NCI-H510A treated with DMSO at 0.1 percent for 48 hours (cell line): Measurements from ENCODE around the gene SRGAP3.

Experiments
- DNase-seq: peaks from one replicate; lab custom pipeline; 2025; lab: John Stamatoyannopoulos, UW

Gene SRGAP3

DNA sequence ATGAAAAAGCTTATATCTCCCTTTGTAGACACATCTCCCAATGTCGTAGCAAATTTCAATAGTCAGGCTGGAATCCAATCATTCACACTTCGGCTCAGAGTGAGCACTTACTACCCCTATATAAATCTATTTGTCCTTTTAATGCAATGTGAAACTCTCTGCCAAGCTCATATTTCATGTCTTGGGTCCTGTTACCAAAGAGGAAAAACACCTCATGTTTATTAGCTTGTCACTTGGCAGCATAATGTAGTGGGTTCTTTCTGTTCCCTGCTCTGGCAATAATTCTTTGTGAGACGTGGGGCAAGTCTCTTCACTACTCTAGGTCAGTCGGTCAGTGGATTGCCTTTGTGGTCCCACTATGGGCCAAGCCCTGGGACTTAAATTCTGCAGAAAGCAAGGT is 107.1 kb downstream of the SRGAP3 start:
- DNase-seq: peak; percentile 45

DNA sequence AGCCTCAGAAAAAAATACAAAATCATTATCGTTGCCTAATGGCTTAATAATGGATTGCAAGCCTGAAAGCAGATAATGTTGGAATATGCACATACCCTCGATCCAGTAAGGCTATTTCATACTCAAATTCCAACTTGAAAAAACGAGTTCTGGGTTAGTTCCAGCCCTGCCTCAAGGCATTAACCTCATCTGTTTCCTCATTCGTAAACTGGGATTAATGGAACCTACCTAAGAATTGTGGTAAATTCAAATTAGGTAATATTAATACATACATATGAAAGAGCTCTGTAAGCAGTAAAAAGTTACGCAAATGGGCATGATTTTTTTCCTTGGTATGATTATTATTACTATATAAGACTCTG is 107.5 kb downstream of the SRGAP3 start:
- no peak for DNase-seq

DNA sequence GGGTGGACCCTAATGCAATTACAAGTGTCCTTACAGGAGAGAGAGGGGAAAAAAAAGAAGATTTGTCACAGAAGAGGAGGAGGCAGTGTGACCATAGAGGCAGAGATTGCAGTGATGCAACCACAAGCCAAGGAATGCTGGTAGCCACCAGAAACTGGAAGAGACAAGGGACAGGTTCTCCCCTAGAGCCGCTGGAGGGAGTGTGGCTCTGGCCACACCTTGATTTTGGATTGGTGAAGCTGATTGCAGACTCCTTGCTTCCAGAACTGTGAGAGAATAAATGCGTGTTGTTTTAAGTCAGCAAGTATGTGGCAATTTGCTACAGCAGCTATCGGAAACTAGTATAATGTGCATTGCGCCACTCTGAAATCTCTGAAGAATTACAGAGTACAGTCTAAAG is 110.1 kb downstream of the SRGAP3 start:
- no peak for DNase-seq

DNA sequence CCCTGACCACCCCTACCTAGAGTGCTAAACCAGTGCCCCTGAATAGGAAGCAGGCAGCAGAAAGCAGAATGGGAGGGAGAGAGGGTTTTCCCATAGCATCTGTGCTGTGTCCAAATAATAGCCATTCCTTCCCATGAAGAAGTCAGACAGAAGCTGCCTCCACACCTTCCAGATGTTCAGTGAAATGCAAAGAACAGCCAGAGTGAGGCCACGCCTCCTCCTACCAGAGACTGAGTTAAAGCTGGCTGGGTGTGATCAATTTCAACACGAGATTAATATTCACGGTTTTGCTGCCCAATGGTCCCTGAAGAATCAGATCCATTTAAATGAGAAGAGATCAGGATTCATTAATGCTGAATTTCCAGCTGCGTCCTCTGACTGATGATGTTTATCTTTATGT is 111.8 kb downstream of the SRGAP3 start:
- DNase-seq: no peak

DNA sequence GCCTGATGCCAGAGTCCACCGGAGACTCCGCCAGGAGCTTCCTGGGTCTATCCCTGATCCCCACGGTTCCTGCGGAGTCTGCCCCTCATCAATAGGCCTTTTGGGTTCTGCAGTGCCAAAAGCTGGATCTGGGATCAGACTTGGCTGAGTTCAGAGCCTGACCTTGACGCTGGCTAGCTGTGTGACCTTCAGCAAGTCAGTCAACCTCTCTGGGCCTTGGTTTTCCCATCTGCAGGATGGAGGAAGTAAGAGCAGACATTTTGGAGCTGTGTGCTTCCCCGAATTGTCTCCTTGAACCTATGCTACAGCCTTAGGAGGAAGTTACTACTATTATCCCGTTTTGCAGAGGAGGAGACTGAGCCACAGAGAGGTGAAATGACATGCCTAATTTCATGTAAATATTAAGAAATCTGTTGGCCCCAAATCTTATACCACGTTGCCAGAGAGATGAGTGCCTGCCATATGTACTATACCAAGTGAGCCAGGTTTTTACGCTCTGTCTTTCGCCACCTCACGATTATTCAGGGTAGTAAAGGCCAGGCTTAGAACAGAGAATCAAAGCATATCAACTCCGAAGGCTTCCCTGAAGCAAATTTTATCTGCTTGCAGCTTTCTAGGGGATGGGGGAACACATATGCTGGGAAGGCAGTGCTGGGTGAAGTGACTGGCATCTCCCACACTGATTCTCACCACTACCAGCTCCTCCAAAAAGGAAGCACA is 112.5 kb downstream of the SRGAP3 start:
- DNase-seq: no peak

DNA sequence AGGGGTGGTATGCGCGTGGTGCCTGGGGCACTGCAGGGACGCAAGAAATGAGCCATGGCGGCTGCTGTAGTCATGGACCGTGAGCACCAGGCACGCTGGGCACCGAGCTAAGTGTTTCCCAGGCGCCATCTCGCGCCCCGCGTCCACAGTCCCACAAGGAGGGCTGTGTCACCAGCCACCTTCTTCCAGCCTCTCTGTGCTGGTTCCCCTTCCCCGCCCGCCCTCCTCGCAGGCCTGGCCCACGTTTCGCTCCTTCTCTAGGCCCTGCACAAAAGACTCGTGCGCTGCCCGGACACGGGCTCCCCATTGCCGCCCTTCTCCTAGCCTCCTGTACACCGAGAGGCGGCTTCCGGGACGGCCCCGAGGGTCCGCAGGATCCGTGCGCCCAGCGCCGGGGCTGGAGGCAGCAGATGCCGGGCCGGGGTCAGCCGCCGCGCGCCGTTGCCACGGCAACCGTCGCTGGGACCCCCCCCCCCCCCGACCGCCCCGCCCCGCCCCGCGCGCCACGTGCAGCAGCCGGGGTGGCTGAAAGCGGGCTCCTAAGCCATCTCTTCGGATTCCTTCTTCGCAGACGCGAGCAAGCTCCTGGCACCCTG is 113.4 kb downstream of the SRGAP3 start:
- no peak for DNase-seq

DNA sequence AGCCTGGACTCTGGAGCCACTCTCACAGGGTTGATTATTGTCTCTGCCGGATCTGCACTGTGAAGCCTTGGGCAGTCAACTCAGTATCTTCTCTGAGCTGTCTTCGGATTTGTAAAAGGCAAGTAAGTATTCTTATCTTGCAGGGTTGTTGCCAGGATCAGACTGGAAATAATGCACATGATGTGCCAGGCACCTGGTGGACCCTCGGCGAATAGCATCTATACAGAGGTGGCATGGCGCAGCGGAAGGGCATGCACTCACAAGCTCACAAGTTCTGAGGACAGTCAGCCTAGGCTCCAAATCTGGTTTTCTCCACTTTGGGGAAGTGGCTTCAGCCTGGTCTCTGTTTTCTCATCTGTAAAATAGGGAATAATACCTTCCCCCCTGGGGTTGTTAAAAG is 113.9 kb downstream of the SRGAP3 start:
- DNase-seq: no peak

DNA sequence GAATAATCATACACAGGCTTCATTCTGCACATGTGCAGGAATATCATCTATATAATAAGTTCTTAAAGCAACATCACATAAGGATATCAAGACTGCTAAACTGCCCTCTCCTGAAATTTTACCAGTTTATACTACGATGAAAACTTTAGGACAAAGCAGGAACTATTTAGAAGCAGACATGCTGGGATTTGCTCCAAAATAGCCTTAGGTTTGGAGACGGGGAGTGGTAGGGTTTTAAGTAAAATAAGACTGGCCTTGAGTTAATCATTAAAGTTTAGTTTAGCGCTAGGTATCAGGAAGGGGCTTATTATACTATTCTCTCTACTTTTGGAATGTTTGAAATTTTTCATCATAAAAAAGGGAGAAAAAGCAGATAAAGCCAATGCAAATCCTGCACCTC is 115.8 kb downstream of the SRGAP3 start:
- DNase-seq: no peak

DNA sequence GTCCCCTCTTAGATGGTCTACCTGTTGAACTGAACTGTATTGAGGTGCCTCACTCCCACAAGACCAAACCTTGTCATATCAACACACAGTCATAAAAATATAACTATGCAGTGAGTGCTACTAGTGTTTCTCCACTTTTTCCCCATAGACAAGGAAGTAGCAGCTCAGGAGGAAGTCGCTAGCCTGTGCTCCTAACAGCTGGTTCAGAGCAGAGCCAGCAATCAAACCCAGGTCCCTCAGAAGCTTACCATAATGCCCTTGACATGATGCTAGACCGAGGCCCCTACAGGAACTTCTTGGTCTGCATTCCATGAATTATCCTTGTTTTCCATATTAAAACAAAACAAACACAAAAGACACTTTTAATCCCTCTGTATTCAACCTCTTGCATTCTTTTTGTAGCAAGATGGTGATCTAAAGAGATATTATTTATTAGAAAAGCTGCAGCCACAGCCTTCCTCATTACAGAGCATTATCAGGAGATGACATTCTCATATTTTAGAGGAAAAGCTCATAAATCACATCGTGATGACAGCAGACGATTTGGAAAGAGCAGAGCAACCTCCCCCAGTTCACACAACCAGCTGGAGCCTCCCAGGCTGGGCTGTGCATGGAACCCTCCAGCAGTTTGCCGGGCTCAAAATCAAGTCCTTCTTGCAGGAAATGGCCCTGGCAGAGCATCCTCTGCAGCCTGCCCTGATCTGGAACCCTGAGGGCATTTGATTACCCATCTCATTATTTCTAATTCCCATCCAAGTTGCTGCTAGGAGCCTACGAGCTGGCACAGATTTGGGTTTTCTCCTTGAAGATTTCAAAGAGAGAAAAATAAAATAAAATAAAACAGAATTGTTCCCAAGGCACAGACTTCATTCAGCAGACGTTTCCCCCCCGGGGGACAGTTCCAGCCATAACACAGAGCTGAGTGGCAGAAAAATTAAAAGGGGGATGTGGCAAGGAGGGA is 118.8 kb downstream of the SRGAP3 start:
- no peak for DNase-seq

DNA sequence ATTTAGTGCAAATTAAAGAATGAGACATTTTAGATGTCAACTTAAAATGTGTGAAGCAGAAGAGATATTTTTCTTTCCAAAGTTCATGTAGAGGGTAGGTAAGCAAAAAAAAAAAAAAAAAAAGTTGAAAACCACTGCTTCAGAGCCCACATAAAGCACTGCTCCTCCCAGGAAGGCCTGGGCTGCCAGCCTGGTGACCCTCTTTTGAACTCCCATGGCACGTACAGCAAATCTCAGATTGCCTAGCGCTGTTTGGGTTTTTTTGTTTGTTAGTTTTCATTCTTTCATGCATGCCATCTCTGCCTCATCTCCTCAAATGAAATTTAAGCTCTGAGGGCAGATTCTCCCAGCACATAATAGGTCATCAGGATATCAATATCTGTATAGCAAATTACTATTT is 120.1 kb downstream of the SRGAP3 start:
- DNase-seq: no peak

DNA sequence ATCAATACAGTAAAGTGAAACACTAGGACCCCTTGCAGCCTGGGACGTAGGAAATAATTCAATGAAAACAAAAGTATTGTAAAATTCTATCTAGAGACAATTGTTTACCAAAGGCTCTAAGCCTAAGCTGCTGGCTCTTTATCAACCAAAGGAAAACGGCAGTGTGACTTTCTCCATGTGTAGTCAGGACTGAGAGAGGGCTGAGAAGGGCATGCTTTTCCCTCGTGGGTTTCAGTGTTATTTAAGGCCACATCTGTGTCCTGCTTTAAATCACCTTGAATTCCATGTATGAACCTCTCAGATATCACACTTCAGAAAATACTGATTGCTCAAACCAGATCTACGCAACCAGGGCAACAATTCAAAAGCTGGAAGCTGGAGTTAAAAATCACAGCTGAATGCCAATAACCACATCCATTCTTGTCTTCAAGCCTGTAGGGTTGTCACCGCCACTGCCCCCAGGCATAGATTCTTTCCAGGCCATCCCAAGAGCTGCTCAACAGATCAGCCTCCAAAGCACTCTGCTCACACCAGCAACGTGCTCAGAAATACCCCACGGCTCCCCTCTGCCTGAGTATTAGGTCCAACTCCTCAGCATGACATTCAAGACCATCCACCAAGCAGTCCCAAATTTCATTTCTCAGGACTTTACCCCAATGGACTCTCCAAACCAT is 124.0 kb downstream of the SRGAP3 start:
- DNase-seq: no peak

DNA sequence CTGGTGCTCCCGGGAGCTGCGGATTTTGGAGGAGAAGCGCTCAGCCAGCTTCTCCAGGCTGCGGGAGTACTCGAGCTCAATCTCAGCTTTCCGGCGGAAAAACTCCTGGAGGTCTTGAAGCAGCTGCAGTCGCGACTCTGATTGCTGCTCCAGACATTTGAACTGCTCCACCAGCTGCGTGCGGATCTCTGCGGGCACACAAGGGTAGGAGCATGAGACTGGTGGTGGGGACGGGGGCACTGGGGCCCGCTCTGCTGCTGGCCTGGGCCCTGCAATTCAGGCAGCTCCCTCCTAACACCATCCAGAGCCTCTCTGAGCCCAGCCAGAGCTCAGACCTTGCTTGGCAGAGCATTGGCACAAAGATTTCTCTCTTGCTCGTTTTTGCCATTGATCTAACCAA is 124.7 kb downstream of the SRGAP3 start:
- no peak for DNase-seq

DNA sequence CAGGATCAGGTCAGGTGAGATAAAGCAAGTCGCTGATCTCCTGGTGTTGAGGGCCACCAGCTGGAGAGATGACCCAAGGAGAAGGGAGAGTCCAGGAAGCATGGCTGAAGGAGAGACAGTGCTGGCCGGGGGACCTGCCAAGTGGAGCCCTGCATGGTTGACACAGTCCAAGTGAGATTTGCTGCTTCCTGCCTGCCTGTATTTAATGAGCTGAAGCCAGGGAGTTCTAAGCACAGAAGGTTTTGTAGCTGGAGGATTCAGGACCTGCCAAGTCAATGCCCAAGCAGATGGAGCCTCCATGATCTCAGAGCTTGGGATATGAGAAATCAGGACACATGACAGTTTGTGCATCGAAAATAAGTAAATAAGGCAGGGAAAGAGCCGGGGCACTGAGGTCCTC is 125.6 kb downstream of the SRGAP3 start:
- DNase-seq: no peak

DNA sequence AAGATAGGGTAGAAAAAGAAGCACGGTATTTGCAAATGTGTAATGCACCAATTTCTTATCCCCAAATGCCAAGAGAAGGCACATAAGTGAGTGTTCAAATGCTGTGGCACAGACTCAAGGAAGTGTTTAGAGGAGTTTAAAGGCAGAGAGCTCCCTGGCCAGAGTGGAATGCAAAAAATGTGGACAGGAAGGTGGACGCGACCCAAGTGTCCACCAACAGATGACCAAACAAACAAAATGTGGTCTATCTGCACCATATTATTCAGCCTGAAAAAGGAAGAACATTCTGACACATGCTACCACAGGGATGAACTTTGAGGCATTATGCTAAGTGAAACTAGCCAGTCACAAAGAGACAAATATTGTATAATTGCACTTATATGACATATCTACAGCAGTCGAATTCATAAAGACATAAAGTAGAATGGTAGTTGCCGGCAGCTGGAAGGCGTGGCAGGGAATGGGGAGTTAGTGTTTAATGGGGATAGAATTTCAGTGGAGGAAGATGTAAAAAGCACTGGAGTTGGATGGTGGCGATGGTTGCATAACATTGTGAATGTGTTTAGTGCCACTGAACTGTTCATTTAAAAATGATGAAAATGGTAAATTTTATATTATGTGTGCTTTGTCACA is 126.6 kb downstream of the SRGAP3 start:
- DNase-seq: no peak

DNA sequence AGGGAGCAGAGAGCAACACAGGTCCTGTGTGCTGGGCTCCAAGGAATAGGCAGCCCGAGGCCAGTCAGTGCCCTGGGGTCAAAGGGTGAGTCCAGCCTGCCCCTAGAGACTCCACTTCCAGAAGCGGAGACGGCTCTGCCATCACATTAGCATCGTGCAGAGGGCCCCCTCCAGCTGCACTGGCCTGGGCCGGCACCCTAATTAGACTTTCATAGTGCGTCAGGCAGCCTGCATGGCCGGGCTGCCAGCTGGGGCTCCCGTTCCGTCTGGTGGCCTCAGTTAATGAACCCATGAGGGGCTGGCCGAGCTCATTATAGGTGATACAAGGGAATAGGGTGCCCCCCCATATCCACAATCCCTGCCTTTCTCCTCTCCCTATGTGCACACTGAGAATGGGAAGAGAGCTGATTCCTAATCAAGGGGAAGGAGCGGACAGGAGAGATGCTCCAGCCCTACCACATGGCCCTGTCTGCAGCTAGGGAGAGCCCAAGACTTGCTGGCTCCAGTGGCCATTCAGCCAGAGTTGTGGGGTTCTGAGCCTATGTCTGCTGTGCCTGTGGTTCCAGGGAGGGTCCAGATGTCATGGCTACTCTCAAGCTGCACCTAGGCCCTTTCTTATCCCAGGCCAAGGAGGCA is 128.0 kb downstream of the SRGAP3 start:
- DNase-seq: no peak

DNA sequence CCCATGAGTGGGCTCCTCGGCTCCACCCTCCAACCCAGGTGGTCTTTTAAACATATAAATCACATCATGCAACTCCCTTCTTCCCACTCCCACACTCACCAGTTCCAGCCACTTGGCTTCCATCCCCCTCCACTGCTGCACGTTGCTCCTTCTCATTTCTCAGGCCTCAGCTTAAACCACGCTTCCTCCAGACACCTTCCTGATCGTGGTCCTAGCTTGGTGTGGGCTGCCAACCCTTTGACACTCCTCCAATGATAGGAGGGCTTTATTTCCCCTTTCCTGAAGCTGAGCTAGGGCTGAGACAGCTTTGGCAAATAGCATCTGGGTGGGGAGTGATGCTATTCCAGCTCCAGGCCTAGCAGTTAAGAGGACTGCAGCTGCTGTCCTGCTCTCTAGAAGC is 130.1 kb downstream of the SRGAP3 start:
- no peak for DNase-seq

DNA sequence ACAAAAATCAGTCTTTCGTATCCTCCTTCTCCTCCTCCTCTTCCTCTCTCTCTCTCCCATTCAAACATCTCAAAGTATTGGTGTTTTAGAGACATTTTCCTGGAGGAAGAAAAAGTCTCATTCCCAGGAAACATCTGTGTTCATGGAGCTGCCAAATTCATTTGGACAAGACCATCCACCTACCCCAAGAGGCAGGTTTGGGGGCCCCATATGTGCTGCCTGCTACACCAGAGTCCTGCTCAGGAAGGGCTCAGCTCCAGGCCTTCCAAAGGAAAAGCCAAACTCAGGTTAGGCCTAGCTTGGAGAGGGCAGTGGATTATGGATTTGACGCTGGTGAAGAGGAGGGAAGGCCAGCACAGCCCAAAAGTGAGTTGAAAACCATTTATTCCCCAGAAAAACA is 131.2 kb downstream of the SRGAP3 start:
- DNase-seq: no peak

DNA sequence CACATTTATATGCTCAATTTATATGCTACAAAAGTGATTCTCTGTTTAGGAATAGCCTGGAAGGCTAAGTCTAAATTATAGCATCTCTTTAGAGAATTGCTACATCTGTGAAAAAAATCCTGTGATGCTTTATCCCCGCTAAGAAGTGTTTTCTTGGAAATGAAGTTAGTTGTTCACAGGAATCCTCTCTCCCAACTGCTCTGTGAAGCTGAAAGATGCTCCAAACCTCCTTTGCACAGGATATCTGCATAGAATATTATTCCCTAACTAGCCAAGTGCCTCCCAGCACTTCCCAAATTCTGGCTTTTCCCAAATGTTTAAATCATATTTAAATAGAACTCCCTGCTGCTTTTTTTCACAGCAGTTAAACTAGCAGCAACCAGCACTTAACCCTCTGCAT is 132.2 kb downstream of the SRGAP3 start:
- DNase-seq: no peak

DNA sequence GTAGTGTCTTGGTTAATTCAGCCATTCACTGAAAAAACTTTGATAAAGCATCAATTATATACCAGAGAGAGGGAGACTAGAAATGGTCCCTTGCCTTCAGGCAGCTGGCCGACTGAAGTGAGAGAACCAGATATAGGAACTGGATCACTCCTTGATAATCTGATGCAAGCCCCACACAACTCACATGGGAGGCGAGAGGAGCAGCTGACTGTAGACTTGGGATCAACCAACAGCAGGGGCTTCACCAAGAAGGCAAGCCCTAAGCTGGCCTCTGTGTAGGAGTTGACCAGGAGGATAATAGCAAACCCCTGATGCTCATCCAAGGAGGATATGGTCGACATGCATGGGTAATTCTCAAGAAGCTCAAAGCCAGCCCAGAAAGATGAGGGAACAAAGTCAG is 133.1 kb downstream of the SRGAP3 start:
- DNase-seq: no peak

DNA sequence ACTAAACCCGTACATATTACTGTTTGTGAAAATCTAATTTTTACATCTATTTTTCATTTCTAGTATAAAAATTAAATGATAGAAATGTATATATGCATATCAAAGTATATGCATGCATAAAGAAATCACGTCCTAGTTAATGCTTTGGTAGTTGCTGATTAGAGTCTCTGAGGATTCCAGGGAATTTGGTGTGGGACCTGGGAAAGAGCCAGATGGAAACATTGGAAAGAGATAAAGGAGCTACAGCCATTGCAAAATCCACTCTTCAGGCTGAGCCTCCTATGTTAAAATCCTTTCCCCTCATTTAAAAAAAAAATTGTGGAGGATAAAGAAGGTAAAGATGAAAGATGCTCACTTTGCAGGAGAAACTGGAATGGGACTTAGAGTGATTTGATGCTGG is 134.1 kb downstream of the SRGAP3 start:
- DNase-seq: no peak

DNA sequence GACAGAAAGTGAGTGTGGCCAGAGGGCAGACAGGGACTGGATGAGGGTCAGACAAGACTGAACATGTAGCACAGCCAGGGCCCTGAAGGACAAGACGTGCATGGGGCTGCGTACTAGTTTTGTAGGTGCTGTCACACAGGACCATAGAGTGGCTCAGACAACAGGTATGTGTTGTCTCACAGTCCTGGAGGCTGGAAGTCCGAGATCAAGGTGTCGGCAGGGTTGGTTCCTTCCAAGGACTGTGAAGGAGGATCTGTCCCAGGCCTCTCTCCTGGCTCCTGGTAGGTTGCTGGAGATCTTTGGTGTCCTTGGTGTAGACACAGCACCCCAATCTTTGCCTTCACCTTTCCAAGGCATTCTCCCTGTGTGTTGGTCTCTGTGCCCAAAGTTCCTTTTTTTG is 136.4 kb downstream of the SRGAP3 start:
- no peak for DNase-seq

DNA sequence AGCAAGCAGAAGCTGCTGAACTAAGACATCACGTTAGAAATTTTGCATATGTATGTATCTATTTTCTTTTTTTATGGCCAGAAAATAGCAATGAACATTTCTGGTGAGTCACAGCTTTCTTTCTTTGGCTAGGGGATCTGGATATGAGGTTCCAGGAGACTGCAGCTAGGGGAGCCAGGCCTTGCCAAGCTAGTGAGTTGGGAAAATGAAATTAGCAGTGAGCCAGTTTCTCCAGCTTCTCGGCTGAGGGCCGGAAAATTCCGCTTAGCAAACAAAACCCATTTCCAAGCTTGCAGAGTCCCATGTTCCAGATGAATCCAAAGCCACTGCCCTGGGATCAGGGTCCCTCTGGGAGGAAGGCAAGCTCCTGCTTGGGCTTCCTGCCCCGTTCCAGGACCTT is 137.6 kb downstream of the SRGAP3 start:
- DNase-seq: no peak
